HG03558 (cell line): Measurements from ENCODE around the gene ZDHHC11B.
"Not testable (repeated sequence)": the region's sequence is repeated elsewhere in the genome, so short reads cannot be mapped to it uniquely, and the experiment has no call there.

Experiments
- ATAC-seq: cut with Tn5 transposase; IDR thresholded peaks from one replicate; pipeline ENCODE4 v1.9.1; 2021; ENCODE audit warnings: moderate number of reproducible peaks; ENCODE audit not compliant: unreplicated experiment; ENCODE audit errors: extremely low read depth

ZDHHC11B gene, protein sequence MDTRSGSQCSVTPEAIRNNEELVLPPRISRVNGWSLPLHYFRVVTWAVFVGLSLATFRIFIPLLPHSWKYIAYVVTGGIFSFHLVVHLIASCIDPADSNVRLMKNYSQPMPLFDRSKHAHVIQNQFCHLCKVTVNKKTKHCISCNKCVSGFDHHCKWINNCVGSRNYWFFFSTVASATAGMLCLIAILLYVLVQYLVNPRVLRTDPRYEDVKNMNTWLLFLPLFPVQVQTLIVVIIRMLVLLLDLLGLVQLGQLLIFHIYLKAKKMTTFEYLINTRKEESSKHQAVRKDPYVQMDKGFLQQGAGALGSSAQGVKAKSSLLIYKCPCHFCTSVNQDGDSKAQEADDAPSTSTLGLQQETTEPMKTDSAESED

DNA sequence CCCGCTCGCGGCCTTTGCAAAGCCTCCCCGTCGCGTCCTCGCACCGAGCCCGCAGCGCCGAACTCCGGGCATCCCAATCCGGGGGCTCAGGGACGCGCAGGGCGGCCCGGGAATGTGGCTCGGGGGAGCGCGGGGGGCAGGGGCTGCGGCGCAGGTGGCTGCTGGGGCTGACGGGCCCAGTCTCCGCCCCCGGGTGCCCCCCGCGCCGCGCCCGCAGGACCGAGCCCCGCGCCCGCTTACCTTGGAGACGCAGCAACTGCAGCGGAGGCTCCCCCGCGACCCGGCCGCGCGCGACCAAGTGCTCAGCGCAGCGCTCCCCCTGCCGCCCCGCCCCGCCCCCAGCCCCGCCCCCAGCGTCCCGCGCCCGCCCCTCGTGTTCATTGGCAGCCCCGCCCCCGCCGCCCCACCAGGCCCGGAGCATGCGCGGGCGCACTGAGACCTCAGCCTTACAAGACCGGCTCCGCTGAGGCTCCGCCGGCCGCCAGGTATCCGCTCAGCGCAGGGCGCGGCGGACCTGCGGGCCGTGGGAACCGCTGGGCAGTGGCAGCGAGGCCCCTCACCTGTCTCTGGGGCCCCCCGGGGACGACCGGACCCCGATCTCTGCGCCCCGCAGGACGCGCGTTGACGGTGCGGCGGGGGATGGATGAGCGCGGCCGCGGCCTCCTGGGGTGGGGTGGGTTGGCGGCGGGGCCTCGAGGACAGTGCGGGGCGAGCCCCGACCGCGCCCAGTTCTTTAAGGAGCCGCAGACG is at the start of gene ZDHHC11B:
ZDHHC11B (minus strand) TSS at position 302 of the 750 bp plus-strand sequence. CDS start 17,810 bp downstream, outside the sequence.
- peak; percentile 54 for ATAC-seq

DNA sequence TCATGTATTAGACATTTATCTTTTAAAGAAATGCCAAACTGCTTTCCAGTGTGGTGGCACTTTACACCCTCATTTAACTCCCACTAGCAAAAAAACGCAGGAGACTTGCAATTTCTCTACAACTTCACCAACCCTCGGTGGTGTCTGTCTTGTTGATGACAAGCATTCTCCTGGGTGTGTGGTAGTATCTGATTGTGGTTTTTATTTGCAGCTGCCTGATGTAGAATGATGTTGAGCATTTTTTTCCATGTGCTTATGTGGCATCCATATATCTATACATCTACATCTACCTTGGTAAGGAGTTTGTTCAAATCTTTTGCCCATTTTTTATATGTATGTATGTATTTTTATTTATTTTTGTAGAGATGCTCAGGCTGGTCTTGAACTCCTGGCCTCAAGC is 49.5 kb upstream of the ZDHHC11B start:
- ATAC-seq, result not testable (repeated sequence)

DNA sequence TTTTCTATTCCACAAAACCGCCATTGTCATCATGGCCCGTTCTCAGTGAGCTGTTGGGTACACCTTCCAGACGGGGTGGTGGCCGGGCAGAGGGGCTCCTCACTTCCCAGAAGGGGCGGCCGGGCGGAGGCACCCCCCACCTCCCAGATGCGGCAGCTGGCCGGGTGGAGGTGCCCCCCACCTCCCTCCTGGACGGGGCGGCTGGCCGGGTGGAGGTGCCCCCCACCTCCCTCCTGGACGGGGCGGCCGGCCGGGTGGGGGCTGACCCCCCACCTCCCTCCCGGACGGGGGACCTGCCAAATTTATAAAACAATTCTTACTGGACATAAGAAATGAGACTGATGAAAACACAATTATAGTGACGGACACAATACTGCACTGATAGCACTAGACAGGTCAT is 43.7 kb upstream of the ZDHHC11B start:
- not testable (repeated sequence) for ATAC-seq

DNA sequence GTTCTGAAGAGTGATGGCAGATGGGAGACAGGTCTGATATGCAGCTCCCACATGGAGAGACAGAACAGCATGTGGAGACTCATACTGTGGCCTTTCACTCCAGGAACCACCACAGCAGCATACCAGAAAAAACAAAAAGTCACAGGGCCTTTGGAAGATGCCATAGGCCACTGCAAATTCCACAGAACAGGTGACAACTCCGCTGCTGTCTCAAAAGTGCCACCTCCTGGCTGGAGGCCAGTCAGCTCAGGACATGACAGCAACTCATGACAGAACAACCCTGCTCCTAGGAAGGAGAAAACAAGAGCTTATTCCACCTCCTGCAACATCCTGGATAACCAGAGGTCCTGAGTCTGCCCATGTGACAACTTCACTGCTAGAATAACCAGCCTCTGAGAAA is 41.0 kb upstream of the ZDHHC11B start:
- ATAC-seq, result not testable (repeated sequence)

DNA sequence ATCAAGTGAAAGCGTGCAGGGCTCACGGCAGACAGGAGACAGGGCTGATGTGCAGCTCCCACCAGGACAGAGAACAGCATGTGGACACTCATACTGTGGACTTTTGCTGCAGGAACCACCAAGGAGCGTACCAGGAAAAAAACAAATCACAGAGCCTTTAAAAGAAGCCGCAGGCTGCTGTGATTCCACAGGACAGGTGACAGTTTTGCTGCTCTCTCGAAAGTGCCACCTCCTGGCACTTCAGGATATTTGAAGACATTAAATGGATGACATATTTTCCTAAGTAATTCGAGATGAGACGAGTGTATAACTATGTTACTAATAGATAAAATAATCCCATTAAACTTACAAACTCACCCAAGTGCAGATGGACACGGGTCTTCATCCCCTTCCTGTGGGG is 37.0 kb upstream of the ZDHHC11B start:
- ATAC-seq, result no peak

DNA sequence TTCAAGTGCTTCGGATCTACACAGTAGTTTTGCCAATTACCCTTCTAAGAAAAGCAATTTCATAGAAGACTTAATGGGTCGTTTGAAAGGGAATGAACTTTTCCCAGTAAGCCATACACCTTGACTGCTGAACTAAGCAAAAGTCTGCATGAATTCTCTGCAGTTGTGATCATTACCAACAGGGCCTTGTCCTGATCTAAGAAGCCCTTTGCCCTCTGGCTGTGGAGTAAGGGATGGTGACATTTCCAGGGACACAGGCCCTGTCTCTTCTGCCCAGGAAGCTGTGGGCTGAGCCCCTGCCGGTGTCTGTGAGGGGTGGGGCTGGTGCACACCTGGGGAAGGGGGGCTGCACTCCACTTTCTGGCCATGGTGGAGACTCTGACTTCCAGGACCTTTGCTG is 35.7 kb upstream of the ZDHHC11B start:
- no peak for ATAC-seq

DNA sequence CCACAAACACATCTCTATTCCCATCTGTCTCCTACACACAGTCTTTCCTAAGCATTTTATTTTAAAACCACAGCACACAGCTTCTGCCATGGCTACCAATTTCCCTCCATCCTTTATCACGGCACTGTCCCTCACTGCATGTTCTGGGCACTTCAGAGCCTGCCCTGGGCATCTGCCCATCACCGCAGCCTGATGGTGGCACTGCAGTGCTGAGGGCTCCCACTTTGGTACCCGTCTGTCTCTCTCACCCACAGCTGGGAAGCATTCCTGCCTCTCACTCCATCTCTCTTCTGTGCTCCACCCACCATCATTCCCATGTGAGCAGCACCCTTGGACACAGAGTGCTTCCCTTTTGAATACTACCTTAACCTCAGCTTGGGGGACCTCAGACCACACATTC is 34.5 kb upstream of the ZDHHC11B start:
- ATAC-seq, result no peak

DNA sequence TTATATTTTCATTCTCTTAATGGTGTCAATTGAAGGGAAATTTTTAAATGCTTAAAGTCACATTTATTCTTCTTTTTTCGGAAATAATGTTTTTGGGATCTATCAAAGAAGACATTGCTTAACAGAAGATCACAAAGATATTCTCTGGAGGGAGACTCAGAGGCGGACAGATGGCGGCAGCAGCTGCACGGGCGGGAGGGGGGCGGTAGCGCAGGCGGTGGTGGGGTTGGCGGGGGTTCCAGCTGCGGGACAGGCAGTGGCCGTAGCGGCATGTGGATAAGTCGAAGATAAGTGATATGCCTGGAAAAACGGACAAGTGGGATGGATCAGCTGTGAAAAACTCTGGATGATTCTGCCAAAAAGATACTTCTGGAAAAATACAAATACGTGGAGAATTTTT is 31.6 kb upstream of the ZDHHC11B start:
- ATAC-seq, result no peak

DNA sequence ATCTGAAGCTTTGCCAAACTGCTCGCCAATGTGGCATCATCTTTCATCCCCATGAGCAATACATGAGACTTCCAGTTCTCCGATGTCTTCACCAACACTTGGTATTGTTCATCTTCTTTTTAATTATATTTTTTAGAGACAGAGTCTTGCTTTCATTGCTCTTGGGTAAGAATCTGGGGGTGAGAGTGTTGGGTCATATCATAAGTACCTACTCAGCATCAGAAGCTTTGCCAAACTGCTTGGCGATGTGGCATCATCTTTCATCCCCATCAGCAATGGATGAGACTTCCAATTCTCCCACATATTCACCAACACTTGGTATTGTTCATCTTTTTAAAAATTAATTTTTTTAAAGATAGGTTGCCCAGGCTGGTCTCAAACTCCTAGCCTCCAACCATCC is 30.9 kb upstream of the ZDHHC11B start:
- ATAC-seq, result no peak

DNA sequence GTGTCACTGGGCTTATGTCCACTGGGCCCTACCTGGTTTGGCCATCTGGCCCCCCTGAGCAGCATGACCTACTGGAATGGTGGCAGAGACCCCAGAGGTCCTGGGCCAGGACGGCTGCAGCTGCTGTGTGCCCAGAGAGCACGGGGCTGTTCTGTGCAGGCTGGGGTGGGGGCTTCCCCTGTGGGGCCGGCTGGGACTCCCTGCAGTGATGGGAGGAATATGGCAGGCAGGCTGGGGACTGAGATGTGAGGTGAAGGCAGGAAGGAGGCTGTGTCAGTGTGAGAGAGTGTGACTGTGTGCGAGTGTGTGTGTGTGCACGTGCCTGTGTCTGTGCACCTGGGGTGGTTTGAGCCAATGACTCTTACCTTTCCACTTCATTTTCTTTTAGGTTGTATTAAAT is 29.0 kb upstream of the ZDHHC11B start:
- ATAC-seq, result not testable (repeated sequence)

DNA sequence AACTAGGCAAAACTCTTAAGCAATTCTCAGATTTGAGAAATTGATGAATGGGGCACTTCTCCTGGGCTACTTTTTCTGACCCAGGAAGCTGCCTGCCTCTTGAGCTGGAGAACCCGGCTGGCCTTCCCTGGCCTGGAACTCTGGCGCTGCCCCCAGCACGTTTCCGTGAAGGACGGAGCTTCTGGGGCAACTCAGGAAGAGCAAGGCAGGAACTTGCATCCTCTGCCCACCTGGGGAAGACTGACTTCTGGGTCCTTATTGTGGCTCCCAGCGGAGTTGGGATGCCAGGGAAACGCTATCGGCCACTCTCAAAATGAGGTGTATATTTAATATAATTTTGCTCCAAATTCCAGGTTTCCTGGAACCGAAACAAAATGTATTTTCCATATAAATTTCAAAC is 26.9 kb upstream of the ZDHHC11B start:
- ATAC-seq, result not testable (repeated sequence)

DNA sequence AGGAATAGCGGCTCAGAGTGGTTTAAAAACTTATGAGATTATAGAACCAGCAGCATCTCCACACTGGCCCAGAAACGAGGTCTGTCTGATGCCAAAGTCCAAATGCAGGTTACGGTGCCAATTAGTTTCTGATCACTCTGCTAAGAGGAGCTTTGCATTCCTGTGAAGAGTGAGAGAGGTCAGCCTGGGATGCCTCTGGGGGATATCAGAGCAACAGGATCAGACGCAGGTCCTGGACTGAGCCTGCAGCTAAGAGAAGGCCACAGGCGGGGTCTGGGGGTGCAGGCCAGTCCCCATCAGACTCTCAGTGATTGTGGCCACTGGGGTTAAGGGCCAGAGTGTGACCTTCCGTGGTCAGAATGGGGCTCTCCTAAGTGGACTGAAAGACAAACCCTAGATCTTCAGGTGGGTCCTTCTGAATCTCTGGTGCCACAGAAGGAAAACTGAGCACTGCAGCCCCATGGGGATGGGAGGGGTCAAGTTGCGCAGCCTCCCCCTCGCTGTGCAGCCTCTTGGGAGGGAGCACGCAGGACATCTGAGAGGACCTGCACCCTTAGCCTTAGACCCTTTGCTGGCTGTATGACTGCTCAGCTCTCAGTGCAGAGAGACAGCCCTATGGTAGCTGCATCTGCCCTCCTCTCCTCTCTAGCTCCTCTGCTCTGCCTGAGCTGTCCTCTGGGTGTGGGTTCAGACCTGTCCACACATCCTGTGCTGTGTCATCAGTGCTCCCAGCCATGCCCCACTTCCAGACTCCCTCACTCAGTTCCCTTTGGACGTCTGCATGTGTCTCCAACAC is 23.4 kb upstream of the ZDHHC11B start:
- not testable (repeated sequence) for ATAC-seq

DNA sequence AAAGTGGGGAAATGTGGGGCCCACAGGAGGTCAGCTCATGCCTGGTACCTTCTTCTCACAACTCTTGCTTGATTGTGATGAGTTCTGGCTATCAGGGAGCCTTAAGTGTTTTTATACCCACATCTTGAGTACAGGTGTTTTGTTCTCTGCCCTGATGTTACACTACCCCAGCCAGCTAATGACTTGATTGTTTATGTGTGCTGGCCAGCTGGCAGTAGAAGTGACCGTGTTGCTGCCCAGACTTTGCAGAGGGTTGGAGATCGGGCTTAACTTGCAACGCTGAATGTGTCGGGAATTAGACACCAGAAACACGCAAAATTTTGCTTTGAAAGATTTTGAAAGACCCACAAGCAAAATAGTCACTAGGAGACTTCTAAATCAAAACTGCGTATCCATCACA is 16.9 kb upstream of the ZDHHC11B start:
- no peak for ATAC-seq

DNA sequence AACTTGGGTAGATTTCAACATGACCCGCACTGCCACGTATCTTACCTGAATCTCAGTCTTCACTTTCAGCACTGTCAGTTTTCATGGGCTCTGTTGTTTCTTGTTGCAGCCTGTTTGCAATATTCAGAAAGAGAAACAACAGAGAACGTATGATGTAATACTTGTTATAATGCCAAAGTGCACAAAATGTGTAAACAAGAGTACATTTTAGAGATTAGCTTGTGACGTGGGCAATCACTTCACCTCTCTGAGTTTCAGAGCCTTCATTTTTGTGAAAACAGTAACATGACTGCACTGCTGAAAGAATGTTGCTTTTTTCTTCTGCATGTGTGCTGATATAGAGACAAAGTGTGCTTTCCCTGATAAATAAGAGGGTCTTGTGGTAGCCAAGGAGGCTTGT is 16.5 kb upstream of the ZDHHC11B start:
- ATAC-seq, result not testable (repeated sequence)

DNA sequence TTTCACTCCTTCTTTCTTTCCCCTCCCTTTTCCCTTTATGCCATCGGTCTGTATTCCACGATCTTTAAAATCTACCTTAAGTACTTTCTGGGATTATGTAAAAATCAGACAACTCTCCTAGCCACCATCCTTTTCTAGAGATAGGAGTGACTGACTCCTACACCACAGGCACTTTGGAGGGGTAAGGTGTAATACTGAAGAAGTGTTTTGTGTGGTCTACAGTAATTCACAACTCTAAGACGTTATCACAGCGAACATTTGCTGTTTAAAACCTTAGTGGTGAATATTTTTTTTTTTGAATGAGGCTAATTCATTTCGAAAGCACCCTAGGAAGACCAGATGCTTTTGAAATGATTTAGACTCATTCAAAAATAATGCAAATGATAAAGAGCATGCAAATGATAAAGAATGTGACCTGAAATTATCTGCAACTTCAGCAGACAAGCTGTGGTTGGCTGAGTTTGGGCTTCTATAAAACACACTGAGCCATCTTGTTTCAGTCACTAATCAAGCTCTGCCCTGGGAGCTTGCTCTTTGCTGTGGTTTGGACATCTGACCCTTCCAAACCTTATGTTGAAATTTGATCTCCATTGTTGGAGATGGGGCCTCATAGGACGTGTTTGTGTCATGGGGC is 14.1 kb upstream of the ZDHHC11B start:
- not testable (repeated sequence) for ATAC-seq

DNA sequence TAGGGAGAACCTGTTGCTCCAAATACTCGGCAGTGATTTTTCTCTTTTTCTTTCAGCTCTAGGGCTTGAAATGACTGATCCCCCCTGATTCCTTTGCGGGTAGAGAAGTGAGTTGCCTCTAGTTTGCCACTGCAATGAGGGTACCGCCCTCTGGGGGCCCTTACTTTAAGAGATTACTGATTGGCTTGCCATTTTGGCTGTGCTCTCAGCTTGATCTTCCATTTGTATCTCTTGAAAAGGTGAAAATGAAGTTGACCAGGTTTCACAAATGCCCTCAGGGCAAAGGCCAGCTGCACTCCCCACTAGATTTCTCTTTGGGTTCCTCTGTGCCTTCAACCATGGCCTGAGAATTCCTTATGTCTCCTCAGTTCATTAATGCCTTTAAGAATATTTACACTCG is 13.5 kb upstream of the ZDHHC11B start:
- ATAC-seq, result not testable (repeated sequence)

DNA sequence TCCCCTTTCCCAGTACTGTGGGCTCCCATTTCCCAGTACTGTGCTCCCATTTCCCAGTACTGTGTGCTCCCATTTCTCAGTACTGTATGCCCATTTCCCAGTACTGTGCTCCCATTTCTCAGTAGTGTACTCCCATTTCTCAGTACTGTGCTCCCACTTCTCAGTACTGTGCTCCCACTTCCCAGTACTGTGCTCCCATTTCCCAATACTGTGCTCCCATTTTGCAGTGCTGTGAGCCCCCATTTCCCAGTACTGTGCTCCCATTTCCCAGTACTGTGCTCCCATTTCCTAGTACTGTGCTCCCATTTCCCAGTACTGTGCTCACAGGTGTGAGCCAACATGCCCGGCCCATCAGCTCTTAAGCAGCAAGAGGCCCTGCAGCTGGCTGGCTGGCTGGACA is 11.3 kb upstream of the ZDHHC11B start:
- ATAC-seq, result not testable (repeated sequence)

DNA sequence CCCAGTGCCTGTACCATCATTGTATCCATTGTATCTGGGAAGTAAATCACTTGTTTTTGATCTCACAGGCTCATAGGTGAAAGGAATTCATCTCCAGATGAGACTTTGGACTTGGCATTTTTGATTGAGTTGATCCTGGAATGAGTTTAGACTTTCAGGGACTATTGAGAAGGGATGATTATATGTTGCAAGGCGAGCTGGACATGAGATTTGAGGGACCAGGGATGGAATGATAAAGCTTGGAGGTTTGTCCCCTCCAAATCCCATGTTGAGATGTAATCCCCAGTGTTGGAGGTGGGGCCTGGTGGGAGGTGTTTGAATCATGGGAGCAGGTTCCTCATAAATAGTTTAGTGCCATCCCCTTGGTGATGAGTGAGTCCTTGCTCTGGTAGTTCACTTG is 10.4 kb upstream of the ZDHHC11B start:
- not testable (repeated sequence) for ATAC-seq

DNA sequence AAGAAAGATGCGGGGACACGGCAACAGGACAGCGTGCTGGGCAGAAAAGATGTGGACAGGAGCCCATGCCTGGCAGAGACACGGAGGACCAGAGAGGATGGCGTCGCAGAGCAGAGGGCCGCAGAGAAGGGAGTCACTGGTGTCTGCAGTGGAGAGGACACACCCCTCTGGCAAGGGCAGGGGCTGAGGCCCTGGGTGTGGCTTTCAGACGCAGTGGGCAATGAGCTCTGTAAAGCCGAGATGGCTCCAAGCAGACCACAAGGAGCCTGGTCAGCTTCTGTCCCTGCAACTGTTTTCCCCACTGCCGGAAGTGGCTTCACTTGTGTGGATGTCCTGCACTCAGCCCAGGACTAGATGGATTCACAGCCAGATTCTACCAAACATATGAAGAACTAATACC is 4.2 kb upstream of the ZDHHC11B start:
- not testable (repeated sequence) for ATAC-seq

DNA sequence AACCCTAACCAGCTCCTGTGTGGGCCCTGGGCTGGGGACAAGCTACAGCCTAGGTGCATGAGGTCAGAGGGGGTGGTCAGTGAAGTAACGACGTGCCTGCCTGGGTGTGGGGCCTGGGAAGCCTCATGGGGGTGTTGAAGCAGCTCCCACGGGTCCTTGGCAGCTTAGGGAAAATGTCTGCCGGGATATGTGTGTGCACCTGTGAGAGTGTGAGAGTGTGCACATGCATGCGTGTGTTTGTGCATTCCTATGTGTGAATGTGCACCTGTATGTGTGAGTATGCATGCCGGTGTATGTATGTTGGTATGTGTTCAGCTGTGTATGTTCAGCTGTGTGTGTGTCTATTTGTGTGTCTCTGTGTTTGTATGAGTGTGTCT is 3.3 kb upstream of the ZDHHC11B start:
- ATAC-seq, result not testable (repeated sequence)
